ENCODE measurements around the gene PACS2. TPM values are rescaled to one million over a fixed set of nuclear protein-coding genes. Genes with fewer than 3 reads are reported as not detected.
A peak's percentile ranks its signal among the peaks of the same experiment; 100 is the strongest.

The PACS2 gene
- total and polyA plus RNA-seq, 2 of the 4 experiments (the other 2 are of a cell fraction): 15.6 to 32.2 TPM

- no peak for DNase-seq
Measured at GRCh38 chr14:105322791-105323556, 8.4 kb downstream of the PACS2 start.

More at GRCh38 chr14:105322791-105323556, 8.4 kb downstream of the PACS2 start:
- in situ Hi-C loops (cut with MboI; ENCODE audit: low sequenced_read_pairs) (no loop called here), intact Hi-C loops (cut with micrococcal nuclease) (no loop called here), dilution Hi-C loops (cut with HindIII; ENCODE audit: low sequenced_read_pairs, unreplicated experiment) (no loop called here)
- no peak for TF ChIP-seq MAZ (IDR thresholded peaks at IDR 0.05; ENCODE audit: borderline replicate concordance, low read depth, low read length)
- TF ChIP-seq SMC3 (IDR thresholded peaks at IDR 0.05; ENCODE audit: low read depth, low read length): no peak
- TF ChIP-seq NFE2L2 (IDR thresholded peaks at IDR 0.05; ENCODE audit: low read depth, low read length): no peak
- TF ChIP-seq, protein P1, sequence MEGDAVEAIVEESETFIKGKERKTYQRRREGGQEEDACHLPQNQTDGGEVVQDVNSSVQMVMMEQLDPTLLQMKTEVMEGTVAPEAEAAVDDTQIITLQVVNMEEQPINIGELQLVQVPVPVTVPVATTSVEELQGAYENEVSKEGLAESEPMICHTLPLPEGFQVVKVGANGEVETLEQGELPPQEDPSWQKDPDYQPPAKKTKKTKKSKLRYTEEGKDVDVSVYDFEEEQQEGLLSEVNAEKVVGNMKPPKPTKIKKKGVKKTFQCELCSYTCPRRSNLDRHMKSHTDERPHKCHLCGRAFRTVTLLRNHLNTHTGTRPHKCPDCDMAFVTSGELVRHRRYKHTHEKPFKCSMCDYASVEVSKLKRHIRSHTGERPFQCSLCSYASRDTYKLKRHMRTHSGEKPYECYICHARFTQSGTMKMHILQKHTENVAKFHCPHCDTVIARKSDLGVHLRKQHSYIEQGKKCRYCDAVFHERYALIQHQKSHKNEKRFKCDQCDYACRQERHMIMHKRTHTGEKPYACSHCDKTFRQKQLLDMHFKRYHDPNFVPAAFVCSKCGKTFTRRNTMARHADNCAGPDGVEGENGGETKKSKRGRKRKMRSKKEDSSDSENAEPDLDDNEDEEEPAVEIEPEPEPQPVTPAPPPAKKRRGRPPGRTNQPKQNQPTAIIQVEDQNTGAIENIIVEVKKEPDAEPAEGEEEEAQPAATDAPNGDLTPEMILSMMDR (conservative IDR thresholded peaks at IDR 0.05; ENCODE audit: low read depth, low read length): no peak
- no peak for TF ChIP-seq CEBPB (IDR thresholded peaks at IDR 0.05; ENCODE audit: low read depth, low read length)
- no peak for TF ChIP-seq POLR2A (IDR thresholded peaks at IDR 0.05; ENCODE audit: low read depth, low read length)
- TF ChIP-seq MAFK (IDR thresholded peaks at IDR 0.05; ENCODE audit: low read depth, low read length): no peak
- no peak overlapping the region for H3K27ac ChIP-seq (ENCODE audit: insufficient read depth, low read length)
- H3K4ac ChIP-seq (ENCODE audit: low read depth, low read length): peak overlapping the region; percentile 49
- H3K36me3 ChIP-seq (ENCODE audit: control insufficient read depth, insufficient read depth, low read length): no peaks in the 10 kb centered on the region; the same call in 1 of the 2 replicates
- no peak overlapping the region for H2BK20ac ChIP-seq (ENCODE audit: low read depth, low read length)
- peak; percentile 42; the same call in 1 of the 2 replicates for ATAC-seq (ENCODE audit: low read depth)
- H3K27me3 ChIP-seq (ENCODE audit: control insufficient read depth, insufficient read depth, low read length): no peaks in the 10 kb centered on the region
- no peak overlapping the region for H2BK15ac ChIP-seq (ENCODE audit: low read depth, low read length)
- CTCF ChIA-PET: no interaction called here
- H3K9me1 ChIP-seq (ENCODE audit: insufficient read depth, low read length): peaks cover 9% of the 10 kb centered on the region; the same call in 1 of the 2 replicates
- no TSS peak for BruUV-seq (replicated peaks)
- H3K4me3 ChIP-seq (ENCODE audit: insufficient read depth, low read depth, low read length): no peak overlapping the region
- peak overlapping the region; percentile 53; the same call in 1 of the 2 replicates for H3K14ac ChIP-seq (replicated peaks; ENCODE audit: low read depth, low read length)
- H3K23ac ChIP-seq (ENCODE audit: low read depth, low read length): no peak overlapping the region
- no peak overlapping the region for H4K5ac ChIP-seq (ENCODE audit: low read depth, low read length)
- no peak overlapping the region for H2BK5ac ChIP-seq (ENCODE audit: low read depth, low read length, poor library complexity, severe bottlenecking)
- H3K9ac ChIP-seq (ENCODE audit: low read depth, low read length): no peak overlapping the region
- peak overlapping the region; percentile 76 for H2AK9ac ChIP-seq (replicated peaks; ENCODE audit: low read depth, low read length, poor library complexity)
- POLR2A ChIA-PET (ENCODE audit: unreplicated experiment): no interaction called here
- peak overlapping the region; percentile 91 for H2AK5ac ChIP-seq (ENCODE audit: low read depth, low read length)
- no peak overlapping the region for H2BK120ac ChIP-seq (ENCODE audit: low read depth, low read length)
- no peak overlapping the region for H3K18ac ChIP-seq (ENCODE audit: low read depth, low read length)
- H3K9me3 ChIP-seq (ENCODE audit: control insufficient read depth, insufficient read depth, low read length): no peaks in the 10 kb centered on the region
- H4K91ac ChIP-seq (ENCODE audit: insufficient read depth, low read depth, low read length): no peak overlapping the region; the same call in 1 of the 2 replicates
- H2AFZ ChIP-seq (replicated peaks; ENCODE audit: low read length, poor library complexity): peak overlapping the region; percentile 56
- 90% methylated on average over 9 of the region's 27 CpGs; no CpG with 5 or more reads in 1 of the 2 experiments for WGBS, 2 experiments (ENCODE audit: extremely low coverage in 2 of 2, insufficient read length in 1 of 2)
- peaks cover 19 to 54% of the 10 kb centered on the region in 2 experiments for H3K79me1 ChIP-seq (ENCODE audit: low read depth in 1 of 2, low read length in 2 of 2)
- H4K8ac ChIP-seq (ENCODE audit: low read depth in 2 of 2, low read length in 2 of 2): 0 out of 4 replicates have a peak overlapping the region, but pooled peaks of 1 of the 2 experiments have one; percentile 5
- no peak overlapping the region for H3K56ac ChIP-seq (ENCODE audit: extremely low read depth, insufficient read depth, low read length)
- H4K20me1 ChIP-seq (ENCODE audit: insufficient read depth, low read length): peaks cover 61% of the 10 kb centered on the region
- H3K4me2 ChIP-seq (ENCODE audit: low read depth, low read length): peak overlapping the region; percentile 23; the same call in 1 of the 2 replicates
- peaks cover 7% of the 10 kb centered on the region for H3K4me1 ChIP-seq (ENCODE audit: control insufficient read depth, insufficient read depth, low read length)

All from IMR-90 (cell line).